ENCODE measurements around the gene DBP. TPM values are rescaled to one million over a fixed set of nuclear protein-coding genes. Genes with fewer than 3 reads are reported as not detected.
A peak's percentile ranks its signal among the peaks of the same experiment; 100 is the strongest.

The DBP gene
- total and polyA plus RNA-seq, 12 donors = 11.5 to 80.6 (median 53.6) TPM

DNA sequence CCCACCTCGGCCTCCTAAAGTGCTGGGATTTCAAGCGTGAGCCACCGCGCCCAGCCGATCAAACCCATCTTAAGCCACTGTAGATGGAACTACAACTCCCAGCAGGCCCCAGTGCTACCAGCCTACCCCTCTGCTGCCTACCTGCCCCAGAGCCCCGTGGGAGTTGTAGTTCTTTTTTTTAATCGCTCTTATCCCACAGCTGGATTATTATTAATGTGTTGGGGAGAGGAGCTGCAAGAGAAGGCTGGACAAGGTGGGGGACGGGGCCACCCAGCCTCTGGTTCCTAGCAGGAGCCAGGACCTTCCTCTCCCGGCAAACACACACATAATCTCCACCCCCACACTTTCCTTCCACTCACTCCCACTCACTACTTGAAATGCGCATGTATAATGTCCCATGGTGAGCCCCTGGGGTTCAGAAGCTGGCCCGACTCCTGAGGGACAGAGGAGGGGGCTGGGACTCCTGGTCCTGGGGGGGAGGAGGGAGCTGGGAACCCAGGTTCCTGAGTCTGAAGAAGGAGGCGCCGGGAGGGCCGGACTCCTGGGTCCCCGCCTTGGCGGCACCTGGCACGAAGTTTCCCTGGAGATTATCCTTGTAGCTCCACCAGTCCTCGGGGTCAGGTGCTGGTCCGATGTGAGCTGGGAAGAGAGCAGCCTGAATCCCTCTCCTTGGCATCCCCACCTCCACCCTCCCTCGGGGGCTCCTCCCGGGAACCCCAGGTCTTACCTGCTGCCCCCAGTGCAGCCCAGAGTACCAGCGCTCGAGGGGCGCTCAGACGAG is 7.8 kb upstream of the DBP start:
- Histone ChIP-seq H3K27me3 (no peaks in the 10 kb centered on the region), H3K9me3 (replicated peaks in 1 of 3) (no peaks in the 10 kb centered on the region), H3K4me3 (peak overlapping the region in 1 of 4 donors; percentile 60), H3K27ac (peak overlapping the region; percentile 75 to 93 (median 83)), H3K4me1 (replicated peaks in 1 of 2) (peaks cover 11 to 13% of the 10 kb centered on the region in 2 donors), H3K36me3 (replicated peaks in 1 of 2) (no peaks in the 10 kb centered on the region)
- DNase-seq = peak; percentile 73 to 93 (median 85)
- intact Hi-C loops (cut with DNase I) = loop anchor here in 1 of 2 donors (10.0 kb wide), 1 partner anchor 200 kb away; no protein-coding TSS in a partner anchor
- TF ChIP-seq, protein P1, sequence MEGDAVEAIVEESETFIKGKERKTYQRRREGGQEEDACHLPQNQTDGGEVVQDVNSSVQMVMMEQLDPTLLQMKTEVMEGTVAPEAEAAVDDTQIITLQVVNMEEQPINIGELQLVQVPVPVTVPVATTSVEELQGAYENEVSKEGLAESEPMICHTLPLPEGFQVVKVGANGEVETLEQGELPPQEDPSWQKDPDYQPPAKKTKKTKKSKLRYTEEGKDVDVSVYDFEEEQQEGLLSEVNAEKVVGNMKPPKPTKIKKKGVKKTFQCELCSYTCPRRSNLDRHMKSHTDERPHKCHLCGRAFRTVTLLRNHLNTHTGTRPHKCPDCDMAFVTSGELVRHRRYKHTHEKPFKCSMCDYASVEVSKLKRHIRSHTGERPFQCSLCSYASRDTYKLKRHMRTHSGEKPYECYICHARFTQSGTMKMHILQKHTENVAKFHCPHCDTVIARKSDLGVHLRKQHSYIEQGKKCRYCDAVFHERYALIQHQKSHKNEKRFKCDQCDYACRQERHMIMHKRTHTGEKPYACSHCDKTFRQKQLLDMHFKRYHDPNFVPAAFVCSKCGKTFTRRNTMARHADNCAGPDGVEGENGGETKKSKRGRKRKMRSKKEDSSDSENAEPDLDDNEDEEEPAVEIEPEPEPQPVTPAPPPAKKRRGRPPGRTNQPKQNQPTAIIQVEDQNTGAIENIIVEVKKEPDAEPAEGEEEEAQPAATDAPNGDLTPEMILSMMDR (IDR thresholded peaks at IDR 0.05) = no peak
- TF ChIP-seq POLR2A (IDR thresholded peaks at IDR 0.05) = no peak
- WGBS, 4 donors = 2 to 4% (median 3%) methylated on average over 16 to 25 of the region's 25 CpGs

GRCh38 chr19:48644355-48644754 is 7.2 kb upstream of the DBP start:
- TF ChIP-seq, protein P1 (IDR thresholded peaks at IDR 0.05) = no peak
- no peak for TF ChIP-seq POLR2A (IDR thresholded peaks at IDR 0.05)
- H3K27ac ChIP-seq = no peak overlapping the region
- H3K4me1 ChIP-seq (replicated peaks in 1 of 2) = peaks cover 11 to 13% of the 10 kb centered on the region in 2 donors
- WGBS, 4 donors = 68 to 86% (median 77%) methylated on average over 4 of the region's 4 CpGs
- no peaks in the 10 kb centered on the region for H3K36me3 ChIP-seq (replicated peaks in 1 of 2)
- no peak for DNase-seq
- intact Hi-C loops (cut with DNase I) = loop anchor here in 1 of 2 donors (10.0 kb wide), 1 partner anchor 200 kb away; no protein-coding TSS in a partner anchor
- no peaks in the 10 kb centered on the region for H3K27me3 ChIP-seq
- H3K9me3 ChIP-seq (replicated peaks in 1 of 3) = no peaks in the 10 kb centered on the region
- no peak overlapping the region for H3K4me3 ChIP-seq

DNA sequence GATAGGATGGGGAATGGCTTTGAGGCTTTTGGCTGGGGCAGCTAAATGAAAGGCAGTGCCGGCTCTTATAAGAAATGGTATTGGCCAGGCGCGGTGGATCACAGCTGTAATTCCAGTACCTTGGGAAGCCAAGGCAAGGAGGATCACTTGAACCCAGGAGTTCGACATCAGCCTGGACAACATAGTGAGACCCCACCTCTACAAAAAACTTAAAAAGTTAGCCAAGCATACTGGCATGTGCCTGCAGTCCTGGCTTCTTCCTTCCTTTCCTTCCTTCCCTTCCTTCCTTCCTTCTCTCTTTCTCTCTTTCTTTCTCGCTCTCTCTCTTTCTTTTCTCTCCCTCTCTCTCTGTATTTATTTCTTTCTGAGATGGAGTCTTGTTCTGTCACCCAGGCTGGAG is 5.7 kb upstream of the DBP start:
- TF ChIP-seq, protein P1 (IDR thresholded peaks at IDR 0.05) = no peak
- no peak for TF ChIP-seq POLR2A (IDR thresholded peaks at IDR 0.05)
- intact Hi-C loops (cut with DNase I) = loop anchor here in 1 of 2 donors (10.0 kb wide), 1 partner anchor 202 kb away; no protein-coding TSS in a partner anchor
- Histone ChIP-seq H3K36me3 (replicated peaks in 1 of 2) (no peaks in the 10 kb centered on the region), H3K4me1 (replicated peaks in 1 of 2) (peaks cover 17 to 21% of the 10 kb centered on the region in 2 donors), H3K27ac (no peak overlapping the region), H3K9me3 (replicated peaks in 1 of 3) (no peaks in the 10 kb centered on the region), H3K27me3 (no peaks in the 10 kb centered on the region), H3K4me3 (no peak overlapping the region)
- 86 to 93% (median 90%) methylated on average over 5 of the region's 5 CpGs for WGBS, 4 donors
- no peak for DNase-seq

- no peak for DNase-seq
- Histone ChIP-seq H3K27ac (no peak overlapping the region), H3K36me3 (replicated peaks in 1 of 2) (no peaks in the 10 kb centered on the region), H3K4me3 (no peak overlapping the region), H3K4me1 (replicated peaks in 1 of 2) (peaks cover 17 to 21% of the 10 kb centered on the region in 2 donors), H3K27me3 (no peaks in the 10 kb centered on the region), H3K9me3 (replicated peaks in 1 of 3) (no peaks in the 10 kb centered on the region)
- WGBS, 4 donors = 88 to 98% (median 92%) methylated on average over 2 of the region's 2 CpGs
- TF ChIP-seq POLR2A (IDR thresholded peaks at IDR 0.05) = no peak
- TF ChIP-seq, protein P1 (IDR thresholded peaks at IDR 0.05) = no peak
- intact Hi-C loops (cut with DNase I) = loop anchor here in 1 of 2 donors (10.0 kb wide), 1 partner anchor 203 kb away; no protein-coding TSS in a partner anchor
These were observed 4.7 kb upstream of the DBP start for GRCh38 chr19:48641850-48642249.
